ENCODE results near the gene ACSL1.

- TF ChIP-seq YY2 (tag by site-specific recombination; IDR thresholded peaks at IDR 0.05) = no peak
- no peak for TF ChIP-seq ZNF23 (tag by site-specific recombination; IDR thresholded peaks at IDR 0.05; ENCODE audit: borderline replicate concordance)
- no peak for TF ChIP-seq ZNF311 (tag by site-specific recombination; IDR thresholded peaks at IDR 0.05; ENCODE audit: borderline replicate concordance)
- no peak for TF ChIP-seq ZNF777 (tag by site-specific recombination; IDR thresholded peaks at IDR 0.05; ENCODE audit: borderline replicate concordance)
- no peak for TF ChIP-seq TCF7L2 (IDR thresholded peaks at IDR 0.05; ENCODE audit: borderline replicate concordance, low read depth, low read length)
- no peak for TF ChIP-seq ZBTB8A (tag by site-specific recombination; IDR thresholded peaks at IDR 0.05)
- TF ChIP-seq ZNF324 (tag by site-specific recombination; IDR thresholded peaks at IDR 0.05) = no peak
- no peak for TF ChIP-seq ZBTB20 (tag by site-specific recombination; IDR thresholded peaks at IDR 0.05)
These were observed 10.8 kb upstream of the ACSL1 start for GRCh38 chr4:184836613-184837012.

All from HEK293 (cell line).